Stimulated activated memory B cell treated with anti-CD40 and anti-IgM and Interleukin-4, amounts not matched to agents 10 μg/mL and 1 μg/mL and 100 μg/mL, for 72 hours (primary cell): Measurements from ENCODE around the gene SKIC2.
A peak's percentile ranks its signal among the peaks of the same experiment; 100 is the strongest.
"Not testable (repeated sequence)": the region's sequence is repeated elsewhere in the genome, so short reads cannot be mapped to it uniquely, and the experiment has no call there.

ENCODE experiments used
- ATAC-seq: fragments of 150-1000 bp; cut with Tn5 transposase; 2 replicates; pipeline ENCODE4 v1.10.0; 2021
- H3K27ac Mint-ChIP-seq: one replicate; pipeline ENCODE4 v1.8.0; 2022; ENCODE audit warnings: mild to moderate bottlenecking, mixed read lengths
- H3K27me3 Mint-ChIP-seq: one replicate; pipeline ENCODE4 v1.8.0; 2022; ENCODE audit warnings: mixed read lengths
- H3K36me3 Mint-ChIP-seq: one replicate; pipeline ENCODE4 v1.8.0; 2022; ENCODE audit warnings: mixed read lengths
- H3K4me1 Mint-ChIP-seq: one replicate; pipeline ENCODE4 v1.8.0; 2022; ENCODE audit warnings: mixed read lengths
- H3K4me3 Mint-ChIP-seq: one replicate; pipeline ENCODE4 v1.8.0; 2022; ENCODE audit warnings: mild to moderate bottlenecking, moderate library complexity, mixed read lengths
- H3K9me3 Mint-ChIP-seq: one replicate; pipeline ENCODE4 v1.8.0; 2022; ENCODE audit warnings: mixed read lengths

Gene SKIC2

DNA sequence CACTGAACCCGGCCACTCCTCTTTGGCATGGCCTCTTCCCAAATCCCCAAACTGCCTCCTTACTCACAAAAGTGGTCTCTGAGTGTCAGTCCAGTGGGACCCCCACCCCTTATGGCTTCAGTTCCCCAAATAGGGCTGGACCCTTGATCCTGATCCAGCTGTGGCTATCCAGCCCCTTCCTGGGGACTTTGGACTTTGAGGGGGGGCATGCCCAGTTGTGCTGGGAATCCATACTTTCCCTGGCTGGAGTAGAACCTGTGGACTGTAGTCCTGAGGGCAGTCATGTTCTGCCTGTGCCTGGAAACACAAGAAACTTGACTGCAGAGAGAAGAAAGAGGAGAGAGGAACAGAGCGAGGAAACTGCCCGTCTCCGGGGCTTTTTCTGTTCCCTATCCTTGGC is 45.4 kb downstream of the SKIC2 start:
- H3K27me3 Mint-ChIP-seq, H3K36me3 Mint-ChIP-seq, H3K27ac Mint-ChIP-seq: not testable (repeated sequence)

GRCh38 chr6:32004864-32005537 is 46.0 kb downstream of the SKIC2 start:
- H3K36me3 Mint-ChIP-seq, H3K4me1 Mint-ChIP-seq: not testable (repeated sequence)

More for the DNA sequence above, 45.4 kb downstream of the SKIC2 start:
- not testable (repeated sequence) for ATAC-seq, H3K4me1 Mint-ChIP-seq, H3K4me3 Mint-ChIP-seq, H3K9me3 Mint-ChIP-seq

DNA sequence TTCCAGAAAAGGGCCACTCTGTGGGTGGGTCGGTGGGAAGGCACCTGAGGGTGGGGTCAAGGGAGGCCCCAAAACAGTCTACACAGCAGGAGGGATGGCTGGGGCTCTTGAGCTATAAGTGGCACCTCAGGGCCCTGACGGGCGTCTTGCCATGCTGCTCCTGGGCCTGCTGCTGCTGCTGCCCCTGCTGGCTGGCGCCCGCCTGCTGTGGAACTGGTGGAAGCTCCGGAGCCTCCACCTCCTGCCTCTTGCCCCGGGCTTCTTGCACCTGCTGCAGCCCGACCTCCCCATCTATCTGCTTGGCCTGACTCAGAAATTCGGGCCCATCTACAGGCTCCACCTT is 46.5 kb downstream of the SKIC2 start:
- not testable (repeated sequence) for H3K27ac Mint-ChIP-seq, H3K9me3 Mint-ChIP-seq, H3K36me3 Mint-ChIP-seq, ATAC-seq, H3K4me1 Mint-ChIP-seq, H3K4me3 Mint-ChIP-seq, H3K27me3 Mint-ChIP-seq

More at GRCh38 chr6:32004864-32005537, 46.0 kb downstream of the SKIC2 start:
- not testable (repeated sequence) for H3K27ac Mint-ChIP-seq, H3K9me3 Mint-ChIP-seq, H3K4me3 Mint-ChIP-seq, H3K27me3 Mint-ChIP-seq
- ATAC-seq: peak; percentile 73

GRCh38 chr6:32005991-32006529 is 47.1 kb downstream of the SKIC2 start:
- H3K36me3 Mint-ChIP-seq, H3K27me3 Mint-ChIP-seq, H3K9me3 Mint-ChIP-seq, H3K27ac Mint-ChIP-seq, ATAC-seq, H3K4me1 Mint-ChIP-seq, H3K4me3 Mint-ChIP-seq: not testable (repeated sequence)

DNA sequence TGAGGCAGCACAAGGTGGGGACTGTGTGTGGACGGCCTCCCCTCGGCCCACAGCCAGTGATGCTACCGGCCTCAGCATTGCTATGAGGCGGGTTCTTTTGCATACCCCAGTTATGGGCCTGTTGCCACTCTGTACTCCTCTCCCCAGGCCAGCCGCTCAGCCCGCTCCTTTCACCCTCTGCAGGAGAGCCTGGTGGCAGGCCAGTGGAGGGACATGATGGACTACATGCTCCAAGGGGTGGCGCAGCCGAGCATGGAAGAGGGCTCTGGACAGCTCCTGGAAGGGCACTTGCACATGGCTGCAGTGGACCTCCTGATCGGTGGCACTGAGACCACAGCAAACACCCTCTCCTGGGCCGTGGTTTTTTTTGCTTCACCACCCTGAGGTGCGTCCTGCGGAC is 48.1 kb downstream of the SKIC2 start:
- not testable (repeated sequence) for H3K9me3 Mint-ChIP-seq, H3K27me3 Mint-ChIP-seq, H3K27ac Mint-ChIP-seq, ATAC-seq, H3K4me1 Mint-ChIP-seq, H3K4me3 Mint-ChIP-seq, H3K36me3 Mint-ChIP-seq

DNA sequence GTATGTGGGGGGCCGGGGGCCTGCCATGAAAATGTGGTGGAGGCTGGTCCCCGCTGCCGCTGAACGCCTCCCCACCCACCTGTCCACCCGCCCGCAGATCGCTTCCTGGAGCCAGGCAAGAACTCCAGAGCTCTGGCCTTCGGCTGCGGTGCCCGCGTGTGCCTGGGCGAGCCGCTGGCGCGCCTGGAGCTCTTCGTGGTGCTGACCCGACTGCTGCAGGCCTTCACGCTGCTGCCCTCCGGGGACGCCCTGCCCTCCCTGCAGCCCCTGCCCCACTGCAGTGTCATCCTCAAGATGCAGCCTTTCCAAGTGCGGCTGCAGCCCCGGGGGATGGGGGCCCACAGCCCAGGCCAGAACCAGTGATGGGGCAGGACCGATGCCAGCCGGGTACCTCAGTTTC is 49.1 kb downstream of the SKIC2 start:
- not testable (repeated sequence) for ATAC-seq, H3K36me3 Mint-ChIP-seq, H3K27ac Mint-ChIP-seq, H3K4me1 Mint-ChIP-seq, H3K4me3 Mint-ChIP-seq, H3K27me3 Mint-ChIP-seq, H3K9me3 Mint-ChIP-seq

GRCh38 chr6:32008616-32009015 is 49.6 kb downstream of the SKIC2 start:
- not testable (repeated sequence) for H3K4me1 Mint-ChIP-seq, H3K36me3 Mint-ChIP-seq, H3K27me3 Mint-ChIP-seq, ATAC-seq, H3K4me3 Mint-ChIP-seq, H3K27ac Mint-ChIP-seq, H3K9me3 Mint-ChIP-seq

- H3K27ac Mint-ChIP-seq, H3K4me3 Mint-ChIP-seq, H3K4me1 Mint-ChIP-seq, H3K36me3 Mint-ChIP-seq, ATAC-seq, H3K27me3 Mint-ChIP-seq, H3K9me3 Mint-ChIP-seq: not testable (repeated sequence)
These were observed 50.6 kb downstream of the SKIC2 start for GRCh38 chr6:32009537-32009936.

DNA sequence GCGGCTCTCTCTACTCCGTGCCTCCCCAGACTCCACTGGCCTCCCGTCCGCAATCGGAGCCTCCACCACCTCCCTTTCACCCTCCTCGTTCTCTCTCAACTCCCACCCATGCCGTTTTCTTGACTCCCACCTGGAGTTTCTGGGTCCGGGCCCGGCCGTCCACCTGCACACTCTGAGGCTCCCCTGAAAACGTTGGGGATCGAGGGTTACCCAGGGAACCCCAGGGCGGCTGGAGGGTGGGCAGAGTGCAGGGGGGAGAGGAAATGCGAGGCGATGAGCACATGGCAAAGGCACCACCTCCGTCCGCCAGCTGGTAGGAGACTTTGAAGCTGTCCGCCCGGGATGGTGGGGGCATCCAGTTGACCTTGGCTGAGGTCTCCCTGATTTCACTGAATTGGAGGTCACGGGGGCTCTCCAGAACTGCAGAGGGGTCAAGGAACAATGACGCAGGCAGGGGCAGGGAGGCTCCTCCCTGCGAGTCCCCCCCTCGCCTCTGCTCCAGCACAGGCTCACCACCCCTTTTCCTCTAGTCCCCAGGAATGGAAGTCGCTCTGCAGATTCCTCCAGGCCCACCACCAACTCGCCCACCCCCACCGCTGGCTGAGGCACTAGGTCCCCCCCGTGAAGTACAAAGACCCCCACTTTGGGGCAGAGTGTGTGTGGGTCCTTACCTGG is 52.0 kb downstream of the SKIC2 start:
- not testable (repeated sequence) for H3K4me3 Mint-ChIP-seq, H3K27ac Mint-ChIP-seq, H3K27me3 Mint-ChIP-seq, H3K4me1 Mint-ChIP-seq, H3K9me3 Mint-ChIP-seq, ATAC-seq, H3K36me3 Mint-ChIP-seq

- not testable (repeated sequence) for H3K27ac Mint-ChIP-seq
These were observed 54.1 kb downstream of the SKIC2 start for GRCh38 chr6:32012941-32013617.

GRCh38 chr6:32013738-32014137 is 54.8 kb downstream of the SKIC2 start:
- not testable (repeated sequence) for H3K9me3 Mint-ChIP-seq, H3K4me1 Mint-ChIP-seq, H3K27ac Mint-ChIP-seq, H3K4me3 Mint-ChIP-seq, H3K36me3 Mint-ChIP-seq, H3K27me3 Mint-ChIP-seq, ATAC-seq

More at GRCh38 chr6:32012941-32013617, 54.1 kb downstream of the SKIC2 start:
- not testable (repeated sequence) for H3K36me3 Mint-ChIP-seq, ATAC-seq, H3K4me3 Mint-ChIP-seq, H3K27me3 Mint-ChIP-seq, H3K4me1 Mint-ChIP-seq, H3K9me3 Mint-ChIP-seq

GRCh38 chr6:32014547-32014946 is 55.6 kb downstream of the SKIC2 start, which contains the start of gene C4B:
Gene C4B, plus strand, starts transcription at chr6:32014795. Its CDS starts 51 bp downstream, at chr6:32014846.
- not testable (repeated sequence) for H3K4me3 Mint-ChIP-seq, H3K27me3 Mint-ChIP-seq, H3K4me1 Mint-ChIP-seq, H3K27ac Mint-ChIP-seq, ATAC-seq, H3K36me3 Mint-ChIP-seq, H3K9me3 Mint-ChIP-seq
